Chondrocyte (in vitro differentiated cells): ENCODE measurements around the gene UGT2B7. TPM values are rescaled to one million over a fixed set of nuclear protein-coding genes. Genes with fewer than 3 reads are reported as not detected.
A peak's percentile ranks its signal among the peaks of the same experiment; 100 is the strongest.
"Not testable (repeated sequence)": the region's sequence is repeated elsewhere in the genome, so short reads cannot be mapped to it uniquely, and the experiment has no call there.

Experiments
- DNase-seq: peaks from one replicate; pipeline ENCODE4 v3.0.0; 2021; ENCODE audit warnings: mixed read lengths, low spot score
- H3K27ac Mint-ChIP-seq: one replicate; pipeline ENCODE4 v1.8.0; 2021; ENCODE audit warnings: mild to moderate bottlenecking, moderate library complexity, mixed read lengths; ENCODE audit not compliant: unreplicated experiment
- H3K27me3 Mint-ChIP-seq: 2 replicates; pipeline ENCODE4 v1.8.0; 2021; ENCODE audit warnings: low read depth, mixed read lengths
- H3K36me3 Mint-ChIP-seq: 2 replicates; pipeline ENCODE4 v1.8.0; 2021; ENCODE audit warnings: low read depth, mixed read lengths
- H3K4me1 Mint-ChIP-seq: 2 replicates; pipeline ENCODE4 v1.8.0; 2021; ENCODE audit warnings: low read depth, mild to moderate bottlenecking, mixed read lengths
- H3K4me3 Mint-ChIP-seq: one replicate; pipeline ENCODE4 v1.8.0; 2021; ENCODE audit warnings: mild to moderate bottlenecking, moderate library complexity, mixed read lengths; ENCODE audit not compliant: unreplicated experiment
- H3K9me3 Mint-ChIP-seq: 2 replicates; pipeline ENCODE4 v1.8.0; 2021; ENCODE audit warnings: low read depth, mixed read lengths
- CTCF ChIP-seq: fragments of 200-600 bp; sonication (generic); IDR thresholded peaks from 2 replicates; pipeline ENCODE4 v1.5.0; 2021; ENCODE audit warnings: antibody characterized with exemption, mild to moderate bottlenecking, moderate library complexity
- long read RNA-seq: library from polyadenylated mRNA; stranded (forward); transcript quantifications from one replicate; pipeline ENCODE4 v2.0.0, GENCODE V29; 2021
- total RNA-seq: library from RNA; stranded (reverse); gene quantifications from 3 replicates; pipeline ENCODE4 v1.2.1, GENCODE V29; 2021

UGT2B7 gene
- total RNA-seq: 2.4 to 7.1 TPM (median 6.5 TPM) in 3 replicates
- long read RNA-seq, partial matches to known transcripts: 1 of 17 reads
- long read RNA-seq, other reads (novel, unspliced or antisense): 16 of 17 reads

- Mint-ChIP-seq H3K27ac (peak within 1 kb of the TSS; percentile 34), H3K4me3 (no peak within 1 kb of the TSS), H3K4me1 (peaks cover 16% of the 10 kb centered on the region), H3K36me3 (no peaks in the 10 kb centered on the region), H3K9me3 (no peaks in the 10 kb centered on the region), H3K27me3 (no peaks in the 10 kb centered on the region)
- TF ChIP-seq CTCF: no peak
- no peak for DNase-seq
These were observed at the start of gene UGT2B7 for GRCh38 chr4:69096111-69096656. TSS of gene UGT2B7 (plus strand) at chr4:69096474. CDS start at chr4:69096521, 47 bp downstream.

- no peak overlapping the region for H3K27ac Mint-ChIP-seq
- H3K36me3 Mint-ChIP-seq: no peaks in the 10 kb centered on the region
- peaks cover 25% of the 10 kb centered on the region for H3K4me1 Mint-ChIP-seq
- H3K27me3 Mint-ChIP-seq: no peaks in the 10 kb centered on the region
- TF ChIP-seq CTCF: no peak
- H3K4me3 Mint-ChIP-seq: no peak overlapping the region
- no peak for DNase-seq
- H3K9me3 Mint-ChIP-seq: peaks cover 9% of the 10 kb centered on the region
These were observed 46.4 kb upstream of the UGT2B7 start for GRCh38 chr4:69049860-69050259.

- H3K27me3 Mint-ChIP-seq, H3K36me3 Mint-ChIP-seq, DNase-seq, H3K9me3 Mint-ChIP-seq: not testable (repeated sequence)
- Mint-ChIP-seq H3K4me3 (peak overlapping the region; percentile 72), H3K4me1 (peaks cover 26% of the 10 kb centered on the region), H3K27ac (peak overlapping the region; percentile 94)
These were observed 45.3 kb upstream of the UGT2B7 start for GRCh38 chr4:69050853-69051575.

GRCh38 chr4:69051576-69051943 lies 44.7 kb upstream of the UGT2B7 start:
- peak overlapping the region; percentile 94 for H3K27ac Mint-ChIP-seq
- DNase-seq: no peak
- peak overlapping the region; percentile 72 for H3K4me3 Mint-ChIP-seq
- no peaks in the 10 kb centered on the region for H3K27me3 Mint-ChIP-seq
- peaks cover 31% of the 10 kb centered on the region for H3K4me1 Mint-ChIP-seq
- H3K36me3 Mint-ChIP-seq: no peaks in the 10 kb centered on the region
- TF ChIP-seq CTCF: no peak
- peaks cover 1% of the 10 kb centered on the region for H3K9me3 Mint-ChIP-seq

GRCh38 chr4:69053309-69053885 lies 42.9 kb upstream of the UGT2B7 start:
- Mint-ChIP-seq H3K4me3 (peak overlapping the region; percentile 45), H3K27ac (peak overlapping the region; percentile 74), H3K4me1 (peaks cover 50% of the 10 kb centered on the region)
- not testable (repeated sequence) for DNase-seq, H3K36me3 Mint-ChIP-seq, H3K27me3 Mint-ChIP-seq, H3K9me3 Mint-ChIP-seq

GRCh38 chr4:69054033-69054432 lies 42.2 kb upstream of the UGT2B7 start:
- H3K9me3 Mint-ChIP-seq, H3K4me3 Mint-ChIP-seq, H3K36me3 Mint-ChIP-seq, DNase-seq, H3K27me3 Mint-ChIP-seq: not testable (repeated sequence)
- peak overlapping the region; percentile 74 for H3K27ac Mint-ChIP-seq
- H3K4me1 Mint-ChIP-seq: peaks cover 55% of the 10 kb centered on the region
